MM.1S (cell line): ENCODE measurements around the gene SAMHD1.

Experiments
- EZH2 ChIP-seq: fragments of 300-600 bp; sonication (generic); optimal IDR thresholded peaks from 2 replicates; pipeline ENCODE3; 2017; ENCODE audit warnings: low read depth, mild to moderate bottlenecking, antibody characterized with exemption, low read length, mixed read lengths
- EZH2phosphoT487 ChIP-seq: fragments of 300-600 bp; sonication (generic); IDR thresholded peaks from 2 replicates; pipeline ENCODE4 v1.6.1; 2018; ENCODE audit warnings: antibody characterized with exemption, low read length
- TF ChIP-seq, protein P1 (sequence below): fragments of 300-600 bp; sonication (generic); IDR thresholded peaks from 2 replicates; pipeline ENCODE4 v1.5.1; 2016; ENCODE audit warnings: antibody characterized with exemption, low read length, mixed read lengths

DNA sequence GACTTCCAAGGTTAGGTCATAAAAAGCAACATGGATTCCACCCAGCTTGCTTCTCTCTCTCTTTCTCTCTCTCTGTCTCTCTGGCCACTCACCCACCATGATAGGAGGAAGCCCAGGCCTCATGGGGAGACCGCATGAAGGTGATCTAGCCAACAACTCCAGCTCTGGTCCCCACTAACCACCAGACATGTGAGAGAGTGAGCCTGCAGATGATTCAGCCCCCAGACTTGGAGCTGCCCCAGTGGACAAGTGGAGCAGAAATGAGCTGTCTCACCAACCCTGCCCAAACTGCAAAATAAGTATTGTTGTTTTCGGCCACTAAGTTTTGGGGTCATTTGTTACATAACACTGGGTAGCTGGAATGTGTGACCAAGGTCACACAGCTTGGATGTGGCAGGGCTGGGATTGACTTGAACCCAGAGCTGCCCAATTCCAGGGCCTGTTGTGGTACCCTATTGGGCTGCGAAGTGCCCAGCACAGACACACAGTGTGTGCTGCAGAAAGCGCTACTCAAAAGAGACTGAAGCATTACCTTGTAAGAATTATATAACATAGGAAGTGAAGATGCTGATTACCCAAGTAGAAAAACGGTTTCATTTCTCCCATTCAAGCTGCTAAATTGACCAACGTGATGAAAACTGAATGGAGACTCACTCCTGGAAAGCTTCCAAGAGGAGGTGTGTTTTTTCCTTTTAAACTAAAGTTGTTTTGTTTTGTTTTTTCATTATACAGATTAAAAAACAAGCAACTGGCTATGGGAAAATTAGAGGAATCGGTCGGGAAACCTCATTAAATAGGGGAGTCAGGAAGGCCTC lies 84.6 kb downstream of the SAMHD1 start:
- TF ChIP-seq, protein P1, sequence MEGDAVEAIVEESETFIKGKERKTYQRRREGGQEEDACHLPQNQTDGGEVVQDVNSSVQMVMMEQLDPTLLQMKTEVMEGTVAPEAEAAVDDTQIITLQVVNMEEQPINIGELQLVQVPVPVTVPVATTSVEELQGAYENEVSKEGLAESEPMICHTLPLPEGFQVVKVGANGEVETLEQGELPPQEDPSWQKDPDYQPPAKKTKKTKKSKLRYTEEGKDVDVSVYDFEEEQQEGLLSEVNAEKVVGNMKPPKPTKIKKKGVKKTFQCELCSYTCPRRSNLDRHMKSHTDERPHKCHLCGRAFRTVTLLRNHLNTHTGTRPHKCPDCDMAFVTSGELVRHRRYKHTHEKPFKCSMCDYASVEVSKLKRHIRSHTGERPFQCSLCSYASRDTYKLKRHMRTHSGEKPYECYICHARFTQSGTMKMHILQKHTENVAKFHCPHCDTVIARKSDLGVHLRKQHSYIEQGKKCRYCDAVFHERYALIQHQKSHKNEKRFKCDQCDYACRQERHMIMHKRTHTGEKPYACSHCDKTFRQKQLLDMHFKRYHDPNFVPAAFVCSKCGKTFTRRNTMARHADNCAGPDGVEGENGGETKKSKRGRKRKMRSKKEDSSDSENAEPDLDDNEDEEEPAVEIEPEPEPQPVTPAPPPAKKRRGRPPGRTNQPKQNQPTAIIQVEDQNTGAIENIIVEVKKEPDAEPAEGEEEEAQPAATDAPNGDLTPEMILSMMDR, result no peak
- TF ChIP-seq EZH2 (no peak), EZH2phosphoT487 (no peak)
